Loucy (cell line): ENCODE results near the gene CCDC9.
"Not testable (repeated sequence)": the region's sequence is repeated elsewhere in the genome, so short reads cannot be mapped to it uniquely, and the experiment has no call there.

Experiments
- H2AFZ ChIP-seq: fragments of 200-600 bp; sonication (generic); 2 replicates; pipeline ENCODE4 v1.6.0; 2016; ENCODE audit warnings: antibody characterized with exemption, mild to moderate bottlenecking, low read length, moderate library complexity
- H3F3A ChIP-seq: fragments of 200-600 bp; 2 replicates; pipeline ENCODE4 v1.6.0; 2016; ENCODE audit warnings: antibody characterized with exemption, low read depth, mild to moderate bottlenecking
- H3K27me3 ChIP-seq: fragments of 200-600 bp; sonication (generic); 2 replicates; pipeline ENCODE4 v1.6.1; 2014; ENCODE audit warnings: low read length, mild to moderate bottlenecking; ENCODE audit not compliant: insufficient read depth, poor library complexity, severe bottlenecking
- H3K36me3 ChIP-seq: fragments of 200-600 bp; sonication (generic); 2 replicates; pipeline ENCODE4 v1.6.1; 2016; ENCODE audit warnings: low read length; ENCODE audit not compliant: insufficient read depth
- H3K4me1 ChIP-seq: fragments of 200-600 bp; sonication (generic); 2 replicates; pipeline ENCODE4 v1.5.1; 2014; ENCODE audit warnings: low read length, mild to moderate bottlenecking; ENCODE audit not compliant: insufficient read depth, poor library complexity, severe bottlenecking
- H3K4me2 ChIP-seq: fragments of 200-600 bp; sonication (generic); 2 replicates; pipeline ENCODE4 v1.6.0; 2014; ENCODE audit warnings: antibody characterized with exemption, low read length, low read depth, mild to moderate bottlenecking; ENCODE audit not compliant: poor library complexity, severe bottlenecking
- H3K4me3 ChIP-seq: fragments of 200-600 bp; sonication (generic); 2 replicates; pipeline ENCODE4 v1.5.1; 2014; ENCODE audit warnings: low read length, mild to moderate bottlenecking, mixed read lengths; ENCODE audit not compliant: poor library complexity, severe bottlenecking
- H3K79me2 ChIP-seq: fragments of 200-600 bp; sonication (generic); 2 replicates; pipeline ENCODE4 v1.6.1; 2014; ENCODE audit warnings: low read length; ENCODE audit not compliant: insufficient read depth
- H3K9ac ChIP-seq: fragments of 200-600 bp; sonication (generic); 2 replicates; pipeline ENCODE4 v1.6.0; 2014; ENCODE audit warnings: mild to moderate bottlenecking, low read depth, low read length, moderate library complexity; ENCODE audit not compliant: poor library complexity, severe bottlenecking
- H3K9me2 ChIP-seq: fragments of 200-600 bp; sonication (generic); replicated peaks from 2 replicates; pipeline ENCODE4 v1.6.1; 2016; ENCODE audit warnings: low read depth, low read length, mixed read lengths
- H3K9me3 ChIP-seq: fragments of 200-600 bp; sonication (generic); 2 replicates; pipeline ENCODE4 v1.6.1; 2014; ENCODE audit warnings: mild to moderate bottlenecking, antibody characterized with exemption, low read length, low read depth; ENCODE audit not compliant: insufficient read depth
- H4K20me1 ChIP-seq: fragments of 200-600 bp; sonication (generic); 2 replicates; pipeline ENCODE4 v1.6.0; 2014; ENCODE audit warnings: antibody characterized with exemption, low read length, mild to moderate bottlenecking; ENCODE audit not compliant: insufficient read depth, poor library complexity, severe bottlenecking
- CTCF ChIP-seq: fragments of 200-600 bp; sonication (generic); conservative IDR thresholded peaks from 2 replicates; pipeline ENCODE4 v1.5.1; 2014; ENCODE audit warnings: mild to moderate bottlenecking, antibody characterized with exemption, low read length
- EZH2phosphoT487 ChIP-seq: fragments of 200-600 bp; IDR thresholded peaks from 2 replicates; pipeline ENCODE4 v1.6.1; 2018; ENCODE audit warnings: antibody characterized with exemption, mild to moderate bottlenecking, moderate library complexity, borderline replicate concordance

Gene CCDC9

GRCh38 chr19:47260476-47260875, 4.2 kb downstream of the CCDC9 start:
- TF ChIP-seq EZH2phosphoT487 (no peak), CTCF (no peak)
- peaks cover 22% of the 10 kb centered on the region for H3K4me1 ChIP-seq
- H3K9ac ChIP-seq = no peak overlapping the region
- no peaks in the 10 kb centered on the region for H3K27me3 ChIP-seq
- H3K9me3 ChIP-seq = no peaks in the 10 kb centered on the region
- no peaks in the 10 kb centered on the region for H3K9me2 ChIP-seq
- peaks cover 5% of the 10 kb centered on the region; the same call in 1 of the 2 replicates for H3K36me3 ChIP-seq
- H3K4me2 ChIP-seq = no peak overlapping the region
- no peaks in the 10 kb centered on the region for H3F3A ChIP-seq
- no peak overlapping the region for H3K4me3 ChIP-seq
- no peak overlapping the region for H2AFZ ChIP-seq
- H4K20me1 ChIP-seq = no peaks in the 10 kb centered on the region
- peaks cover 25% of the 10 kb centered on the region for H3K79me2 ChIP-seq

- H3K36me3 ChIP-seq, H3F3A ChIP-seq, H2AFZ ChIP-seq, H3K27me3 ChIP-seq, H4K20me1 ChIP-seq, H3K4me2 ChIP-seq, H3K9ac ChIP-seq, H3K9me3 ChIP-seq, H3K4me3 ChIP-seq, H3K9me2 ChIP-seq: not testable (repeated sequence)
- H3K79me2 ChIP-seq = peaks cover 25% of the 10 kb centered on the region
- H3K4me1 ChIP-seq = peaks cover 15% of the 10 kb centered on the region
These were observed 5.8 kb downstream of the CCDC9 start for GRCh38 chr19:47261946-47262793.

- no peak overlapping the region for H3K9ac ChIP-seq
- H3F3A ChIP-seq = no peaks in the 10 kb centered on the region
- no peak overlapping the region for H3K4me3 ChIP-seq
- no peaks in the 10 kb centered on the region for H4K20me1 ChIP-seq
- H3K4me2 ChIP-seq = no peak overlapping the region
- no peak overlapping the region for H2AFZ ChIP-seq
- H3K9me2 ChIP-seq = no peaks in the 10 kb centered on the region
- peaks cover 3% of the 10 kb centered on the region; the same call in 1 of the 2 replicates for H3K79me2 ChIP-seq
- no peaks in the 10 kb centered on the region for H3K27me3 ChIP-seq
- H3K4me1 ChIP-seq = no peaks in the 10 kb centered on the region
- no peak for TF ChIP-seq CTCF
- TF ChIP-seq EZH2phosphoT487 = no peak
- peaks cover 5% of the 10 kb centered on the region; the same call in 1 of the 2 replicates for H3K36me3 ChIP-seq
- no peaks in the 10 kb centered on the region for H3K9me3 ChIP-seq
These were observed 8.3 kb downstream of the CCDC9 start for GRCh38 chr19:47264629-47265028.
